HG03565 (cell line): ENCODE results near the gene F5.

ENCODE experiments used
- ATAC-seq: cut with Tn5 transposase; IDR thresholded peaks from one replicate; pipeline ENCODE4 v1.9.1; 2021; ENCODE audit warnings: mild to moderate bottlenecking, moderate library complexity; ENCODE audit not compliant: unreplicated experiment

Gene F5

GRCh38 chr1:169588785-169589485, 2.7 kb upstream of the F5 start:
- ATAC-seq, result no peak

GRCh38 chr1:169588112-169588511, 1.8 kb upstream of the F5 start:
- ATAC-seq, result no peak

DNA sequence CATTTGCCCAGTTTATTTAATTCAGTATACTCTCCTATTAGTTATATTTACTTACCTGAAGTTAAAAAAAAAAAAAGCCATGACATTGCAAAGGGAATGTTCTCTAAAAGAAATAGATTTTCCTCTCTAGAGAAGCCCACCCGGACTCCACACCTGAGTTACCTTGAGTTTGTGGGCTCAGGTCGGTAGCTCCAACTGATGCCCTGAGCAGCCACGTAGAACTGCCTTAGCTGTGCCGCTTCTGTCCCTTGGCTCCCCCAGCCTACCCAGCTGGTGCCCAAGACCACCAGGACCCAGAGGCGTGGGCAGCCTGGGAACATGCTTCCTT, 250 bp downstream of the F5 start:
- no peak for ATAC-seq

DNA sequence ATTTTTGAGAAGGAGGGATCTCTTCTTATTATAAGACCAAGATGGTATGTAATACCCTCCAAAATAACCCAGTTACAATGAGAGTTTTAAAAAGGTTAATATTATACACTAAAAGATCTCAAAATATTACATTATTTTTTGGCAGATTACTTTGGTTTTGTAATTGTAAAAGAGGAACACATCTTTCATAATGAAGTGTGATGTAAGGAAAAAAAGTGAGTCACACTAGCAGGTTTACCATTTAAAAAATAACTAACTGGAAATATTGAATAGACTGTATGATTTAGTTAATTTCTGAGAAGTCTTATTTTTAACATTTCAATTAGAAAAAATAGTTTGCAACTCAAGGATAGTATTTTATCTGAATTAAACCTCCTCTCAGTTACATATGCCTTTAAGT, 1.1 kb downstream of the F5 start:
- ATAC-seq, result no peak

GRCh38 chr1:169584483-169585144, 1.7 kb downstream of the F5 start:
- ATAC-seq, result no peak

GRCh38 chr1:169577981-169578738, 8.1 kb downstream of the F5 start:
- ATAC-seq, result no peak

DNA sequence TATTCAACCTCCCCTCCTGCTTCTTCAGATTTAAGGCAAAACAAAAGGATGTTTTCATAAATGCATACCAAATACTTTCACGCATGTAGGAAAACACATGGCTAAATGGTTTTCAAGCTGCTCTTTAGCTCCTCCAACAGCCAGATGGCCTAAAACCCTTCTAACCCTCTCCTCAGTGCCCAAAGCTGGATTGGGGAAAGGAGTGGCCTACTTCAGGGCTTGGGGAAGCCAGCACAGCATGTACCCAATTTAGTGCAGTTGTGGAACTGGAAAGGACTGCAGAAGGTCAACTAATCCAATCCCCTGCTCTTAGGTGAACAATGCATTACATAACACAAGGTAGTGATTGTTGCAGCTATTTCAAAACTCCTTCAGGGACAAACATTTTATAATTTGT, 9.3 kb downstream of the F5 start:
- ATAC-seq, result no peak

DNA sequence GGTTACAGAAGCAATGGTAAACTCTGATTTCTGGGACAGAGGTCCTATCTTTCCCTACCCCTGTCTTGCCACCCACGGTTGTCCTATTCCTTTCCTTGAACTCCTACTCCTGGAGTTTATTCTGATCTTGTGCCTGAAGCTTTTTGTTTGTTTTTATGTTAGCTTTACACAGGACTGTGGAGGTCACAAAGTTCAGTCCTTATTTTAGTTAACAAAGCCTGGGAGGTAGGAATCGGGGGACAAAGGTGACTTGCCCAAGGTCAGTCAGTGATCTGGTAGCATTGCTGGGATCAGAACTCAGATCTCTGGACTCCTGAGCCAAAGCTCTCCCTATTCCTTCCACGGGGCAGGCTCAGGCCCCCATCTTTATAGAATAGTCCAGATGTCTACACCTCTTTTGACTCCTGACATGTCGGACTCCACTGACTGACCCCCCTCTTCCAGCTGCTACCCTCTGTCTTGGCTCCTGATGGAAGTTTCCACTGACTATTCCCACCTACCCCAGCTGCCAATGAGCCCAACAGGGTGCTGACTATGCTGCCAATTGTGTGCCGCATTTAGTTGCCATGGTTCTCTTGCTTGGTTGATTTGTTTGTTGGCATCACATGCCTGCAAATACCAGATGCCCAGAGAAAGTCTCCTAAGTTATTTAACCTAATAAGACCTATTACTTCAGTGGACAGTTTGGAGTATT, 9.9 kb downstream of the F5 start:
- ATAC-seq, result no peak

DNA sequence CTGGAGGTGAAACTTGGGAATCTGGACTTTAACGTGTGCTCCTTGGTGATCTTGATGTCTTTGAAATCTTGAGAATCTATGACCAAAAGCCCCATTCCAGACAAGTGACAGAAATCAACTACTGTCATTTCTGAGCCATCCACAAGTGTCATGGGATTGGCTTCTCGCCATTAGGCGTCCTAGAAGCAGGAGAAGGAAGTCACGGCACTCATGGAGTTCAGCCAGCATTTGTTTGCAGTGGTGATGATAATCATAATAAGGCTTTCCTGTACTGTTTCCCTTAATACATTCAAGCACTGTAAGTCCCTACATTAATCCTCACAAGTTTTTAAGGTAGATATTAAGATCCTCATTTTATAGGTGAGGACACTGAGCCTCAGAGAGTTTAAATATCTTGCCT, 11.9 kb downstream of the F5 start:
- no peak for ATAC-seq

- no peak for ATAC-seq
These were observed 14.1 kb downstream of the F5 start for GRCh38 chr1:169572187-169572586.

DNA sequence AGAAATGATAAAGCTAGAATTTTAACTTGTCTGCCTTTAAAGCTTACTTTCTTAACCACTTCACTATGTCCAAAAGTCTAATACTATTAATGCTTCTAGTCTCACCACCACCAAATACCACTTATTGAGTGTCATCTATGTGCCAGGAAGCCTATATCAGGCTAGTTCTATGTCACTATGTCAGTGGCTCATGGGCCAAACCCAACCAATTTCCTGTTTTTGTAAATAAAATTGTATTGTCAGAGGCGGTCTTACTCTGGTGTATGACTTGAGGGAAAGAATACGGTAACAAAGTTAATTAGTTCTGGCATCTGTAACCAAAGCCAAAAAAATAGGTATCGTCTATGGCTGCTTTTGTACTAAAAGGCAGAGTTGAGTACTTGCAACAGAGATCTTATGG, 14.8 kb downstream of the F5 start:
- no peak for ATAC-seq

DNA sequence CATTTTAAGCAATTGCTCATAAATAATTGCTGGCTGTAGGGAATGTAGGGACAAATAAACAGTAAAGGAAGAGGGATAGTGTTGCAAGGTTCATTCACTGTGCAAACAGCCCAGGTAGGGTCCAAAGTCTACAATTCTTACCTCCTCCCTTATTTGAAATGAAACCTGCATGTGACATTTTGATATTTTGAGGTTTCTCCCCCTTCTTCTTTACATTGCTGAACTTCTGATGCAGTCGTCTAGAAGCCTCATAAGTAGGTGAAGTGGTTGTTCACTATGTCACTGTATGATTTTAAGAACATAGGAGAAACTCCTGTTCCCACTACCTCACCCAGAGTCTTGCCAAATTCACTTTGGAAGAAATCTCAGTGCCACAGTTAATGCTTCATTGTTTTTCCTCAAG, 16.1 kb downstream of the F5 start:
- no peak for ATAC-seq

DNA sequence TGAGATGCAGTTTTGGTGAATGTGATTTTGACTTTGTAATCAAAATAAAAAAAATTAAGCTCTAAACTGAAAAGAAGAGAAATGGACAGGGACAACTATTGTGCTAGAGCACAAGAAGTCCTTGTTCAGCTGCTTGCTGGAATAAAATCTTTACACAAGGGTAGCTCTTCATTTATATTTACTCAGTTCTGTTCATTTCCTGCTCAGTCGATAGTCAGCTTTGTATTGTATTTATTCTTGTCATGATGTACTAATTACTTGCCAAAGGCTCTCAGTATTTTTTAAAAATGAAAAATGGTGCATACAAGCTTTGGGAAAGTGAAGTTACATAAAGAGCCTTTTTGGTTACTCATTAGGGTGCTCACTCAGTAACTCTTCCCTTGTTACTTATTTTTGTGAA, 17.8 kb downstream of the F5 start:
- ATAC-seq, result no peak

DNA sequence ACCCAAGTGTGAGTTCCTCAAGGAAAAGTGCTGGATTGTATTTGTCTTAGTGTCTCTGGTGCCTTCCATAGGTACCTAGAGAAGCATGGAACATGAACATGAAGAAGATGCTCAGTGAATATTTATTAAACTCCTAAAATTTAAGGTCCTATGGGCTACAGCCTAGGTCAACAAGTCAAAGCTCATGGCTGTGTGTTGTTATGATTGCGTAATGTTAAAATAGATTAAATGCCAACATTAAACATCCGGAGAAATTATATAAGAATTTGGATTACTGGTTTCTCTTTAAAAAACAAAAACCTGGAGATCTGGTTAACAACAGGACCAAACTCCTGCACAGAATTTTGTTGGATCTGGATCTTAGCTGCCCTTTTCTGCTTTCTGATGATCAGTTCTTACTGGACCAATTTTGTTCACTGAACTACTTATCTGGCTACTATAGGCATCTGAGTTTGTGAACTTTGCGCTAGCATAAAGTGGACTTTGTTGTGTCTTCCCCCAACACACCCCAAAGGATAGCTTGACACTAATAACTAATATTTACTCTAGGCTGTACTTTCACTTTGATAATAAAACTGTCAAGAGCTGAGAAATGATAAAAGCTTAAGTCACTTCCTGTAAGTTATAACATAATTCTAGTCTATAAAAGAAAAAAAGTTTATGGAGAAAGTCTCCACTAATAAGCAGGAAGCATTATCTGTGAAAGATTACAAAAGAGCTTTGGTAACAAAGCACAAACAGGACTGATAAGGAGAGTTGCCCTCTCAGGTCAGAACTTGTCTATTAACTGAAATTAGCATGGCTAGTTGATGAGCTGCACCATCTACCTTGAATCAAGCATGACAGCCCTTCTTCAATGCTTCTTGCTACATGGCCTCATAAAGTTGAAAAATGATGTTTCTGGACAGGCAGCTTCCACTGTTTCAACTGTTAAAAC, 20.7 kb downstream of the F5 start:
- no peak for ATAC-seq

DNA sequence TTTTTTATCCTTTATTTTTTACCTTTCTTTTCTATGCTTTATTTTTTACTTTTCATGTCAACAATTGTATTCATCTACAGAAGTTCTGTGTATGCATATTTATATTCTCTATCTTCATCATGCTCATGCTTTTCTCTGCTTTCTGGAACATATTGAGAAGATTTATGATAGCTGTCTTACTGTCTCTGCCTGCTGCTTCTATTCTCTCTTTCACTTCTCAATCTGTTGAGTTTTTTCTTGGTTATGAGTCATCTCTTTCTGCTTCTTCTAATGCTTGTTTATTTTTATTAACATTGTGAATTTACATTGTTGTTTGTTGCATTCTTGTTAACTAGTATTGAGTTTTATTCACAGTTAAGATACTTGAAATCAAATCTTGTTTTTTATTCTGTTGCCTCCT, 22.6 kb downstream of the F5 start:
- ATAC-seq, result no peak

GRCh38 chr1:169563019-169563615, 23.2 kb downstream of the F5 start:
- no peak for ATAC-seq

- ATAC-seq, result no peak
These were observed 24.6 kb downstream of the F5 start for GRCh38 chr1:169561692-169562091.

- no peak for ATAC-seq
These were observed 29.1 kb downstream of the F5 start for GRCh38 chr1:169557131-169557530.

DNA sequence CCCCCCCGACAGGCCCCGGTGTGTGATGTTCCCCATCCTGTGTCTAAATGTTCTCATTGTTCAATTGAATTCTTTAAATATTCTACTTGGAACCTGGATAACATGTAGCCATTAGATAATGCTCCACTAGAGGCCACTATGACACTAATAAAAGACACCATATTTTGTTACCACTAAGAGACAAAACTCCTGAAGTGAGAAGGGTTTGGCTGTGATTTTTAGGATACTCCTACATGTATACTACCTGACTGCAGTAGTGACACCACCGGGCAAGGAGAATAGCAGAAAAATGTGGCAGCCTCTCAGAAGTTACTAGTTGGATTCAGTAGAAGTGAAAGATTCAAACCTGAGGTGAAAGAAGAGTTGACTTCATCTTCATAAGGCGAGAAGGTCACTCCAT, 36.0 kb downstream of the F5 start:
- ATAC-seq, result no peak

DNA sequence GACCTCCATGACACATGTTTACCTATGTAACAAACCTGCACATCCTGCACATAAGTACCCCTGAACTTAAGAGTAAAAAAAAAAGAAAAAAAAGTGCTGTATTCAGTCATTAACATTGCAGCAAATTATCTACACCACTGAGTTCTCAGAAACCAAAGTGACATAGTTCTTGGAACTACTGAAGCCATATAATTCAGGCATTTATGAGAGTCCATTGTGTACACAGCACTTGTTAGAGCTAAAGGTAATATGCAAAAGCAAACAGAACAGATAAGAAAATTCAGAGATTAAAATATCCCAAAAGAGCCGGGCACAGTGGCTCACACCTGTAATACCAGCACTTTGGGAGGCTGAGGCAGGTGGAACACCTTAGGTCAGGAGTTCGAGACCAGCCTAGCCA, 38.0 kb downstream of the F5 start:
- ATAC-seq, result no peak
